ENCODE measurements around the gene CUL9. TPM values are rescaled to one million over a fixed set of nuclear protein-coding genes. Genes with fewer than 3 reads are reported as not detected.

Gene CUL9
- total RNA-seq, 1 donor from 2014 or later, result 22.0 TPM

GRCh38 chr6:43267619-43268354 is 85.8 kb downstream of the CUL9 start:
- no peak for FAIRE-seq
- DNase-seq (ENCODE audit: low spot score in 2 of 2), result no peak

- DNase-seq (ENCODE audit: low spot score in 2 of 2) (peak; percentile 73 to 81), FAIRE-seq (no peak)
Measured at GRCh38 chr6:43268355-43268700, 86.3 kb downstream of the CUL9 start.

GRCh38 chr6:43268782-43269272 is 86.8 kb downstream of the CUL9 start:
- peak in 1 of 2 donors; percentile 49 for DNase-seq (ENCODE audit: low spot score in 2 of 2)
- FAIRE-seq, result no peak

- FAIRE-seq, result no peak
- DNase-seq (ENCODE audit: low spot score in 2 of 2), result no peak
Measured at GRCh38 chr6:43269273-43270007, 87.4 kb downstream of the CUL9 start.

- FAIRE-seq (no peak), DNase-seq (ENCODE audit: low spot score in 2 of 2) (no peak)
Measured at GRCh38 chr6:43271103-43271815, 89.3 kb downstream of the CUL9 start.

GRCh38 chr6:43271944-43272343 is 89.9 kb downstream of the CUL9 start:
- FAIRE-seq (no peak), DNase-seq (ENCODE audit: low spot score in 2 of 2) (no peak)

- no peak for FAIRE-seq
Measured at GRCh38 chr6:43273707-43274106, 91.7 kb downstream of the CUL9 start.

More at GRCh38 chr6:43273707-43274106, 91.7 kb downstream of the CUL9 start:
- no peak for DNase-seq (ENCODE audit: low spot score in 2 of 2)

Other genes starting within 250 kb of the CUL9 start
- gene GNMT, start 221.4 kb upstream of the CUL9 start, total RNA-seq, result not detected
- gene PEX6, start 203.0 kb upstream of the CUL9 start, total RNA-seq, result 25.3 TPM
- gene PPP2R5D, start 197.6 kb upstream of the CUL9 start, total RNA-seq, result 37.5 TPM
- 31.4 TPM for gene MEA1, start 168.2 kb upstream of the CUL9 start, total RNA-seq
- 164 TPM for gene KLHDC3, start 167.9 kb upstream of the CUL9 start, total RNA-seq
- gene RRP36, start 160.6 kb upstream of the CUL9 start, total RNA-seq, result 60.3 TPM
- gene CUL7, start 128.3 kb upstream of the CUL9 start, total RNA-seq, result 12.6 TPM
- gene MRPL2, start 122.8 kb upstream of the CUL9 start, total RNA-seq, result 8.2 TPM
- gene KLC4, start 122.6 kb upstream of the CUL9 start, total RNA-seq, result 18.8 TPM
- gene PTK7, start 105.9 kb upstream of the CUL9 start, total RNA-seq, result 16.7 TPM
- gene SRF, start 10.9 kb upstream of the CUL9 start, total RNA-seq, result 9.8 TPM
- gene DNPH1, start 47.3 kb downstream of the CUL9 start, total RNA-seq, result 13.9 TPM
- gene TTBK1, start 61.3 kb downstream of the CUL9 start, total RNA-seq, result 9.8 TPM
- 0.41 TPM for gene SLC22A7, start 116.1 kb downstream of the CUL9 start, total RNA-seq
- gene CRIP3, start 126.6 kb downstream of the CUL9 start, total RNA-seq, result 4.5 TPM
- gene ZNF318, start 187.5 kb downstream of the CUL9 start, total RNA-seq, result 9.8 TPM
- gene ABCC10, start 245.3 kb downstream of the CUL9 start, total RNA-seq, result 17.9 TPM

Measured in frontal cortex (tissue), 4 donors.